Colon (tissue), 2 donors: ENCODE results near the gene POMGNT1.

ENCODE experiments used
- FAIRE-seq: peaks from 2 replicates; lab custom pipeline; 2012; peaks lifted over from hg19 to GRCh38; lab: Jason Lieb, UNC
- donor health status: control.
- donor health status: control.

POMGNT1 gene

DNA sequence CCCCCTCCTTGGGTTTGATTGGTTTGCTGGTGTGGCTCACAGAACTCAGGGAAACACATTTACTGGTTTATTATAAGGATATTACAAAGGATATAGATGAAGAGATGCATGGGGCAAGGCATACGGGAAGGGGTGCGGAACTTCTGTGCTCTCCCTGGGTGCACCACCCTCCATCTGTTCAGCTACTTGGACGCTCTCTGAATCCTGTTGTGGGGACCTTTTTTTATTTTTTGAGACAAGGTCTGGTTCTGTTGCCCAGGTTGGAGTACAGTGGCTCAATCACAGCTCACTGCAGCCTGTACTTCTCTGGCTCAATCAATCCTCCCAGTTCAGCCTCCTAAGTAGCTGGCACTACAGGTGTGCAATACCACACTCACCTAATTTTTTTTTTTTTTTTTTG, 12.3 kb upstream of the POMGNT1 start:
- FAIRE-seq = no peak

DNA sequence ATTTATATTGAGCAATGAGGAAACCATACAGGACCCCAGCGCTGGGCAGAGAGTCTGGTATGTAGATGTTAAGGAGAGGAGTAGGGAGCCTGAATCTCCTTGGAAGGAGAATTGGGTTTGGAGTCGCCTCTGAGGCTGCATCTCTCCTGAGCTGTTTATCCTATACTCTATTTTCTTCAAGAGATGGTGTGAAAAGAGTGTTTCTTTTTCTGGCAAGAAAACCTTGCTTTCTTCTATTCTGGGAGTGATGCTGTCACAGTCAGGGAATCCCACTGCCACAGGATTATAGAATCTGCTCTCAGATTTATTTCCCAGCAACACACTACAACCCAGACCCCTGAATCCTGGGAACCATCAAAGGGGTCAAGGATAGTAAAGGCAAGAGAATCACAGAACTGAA, 8.2 kb upstream of the POMGNT1 start:
- no peak for FAIRE-seq

DNA sequence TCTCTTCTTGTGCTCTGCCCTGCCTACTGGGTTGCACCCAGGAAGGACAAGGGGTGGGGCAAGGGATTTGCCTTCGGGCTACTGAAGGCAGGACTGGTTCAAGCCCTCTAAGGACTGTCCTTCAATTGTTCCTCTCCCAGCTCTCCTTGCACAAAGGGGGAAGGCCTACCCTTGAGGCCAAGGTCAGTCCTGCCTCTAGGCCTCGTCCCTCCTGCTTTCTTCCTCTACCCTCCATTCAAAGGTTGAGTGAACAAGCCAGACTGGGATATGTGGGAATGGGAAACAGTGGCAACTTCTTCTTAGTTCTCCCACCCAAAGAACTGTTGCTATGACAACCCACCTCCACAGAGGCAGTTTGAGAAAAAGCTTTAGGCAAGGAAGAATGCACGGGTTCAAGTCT, 7.6 kb upstream of the POMGNT1 start:
- no peak for FAIRE-seq

DNA sequence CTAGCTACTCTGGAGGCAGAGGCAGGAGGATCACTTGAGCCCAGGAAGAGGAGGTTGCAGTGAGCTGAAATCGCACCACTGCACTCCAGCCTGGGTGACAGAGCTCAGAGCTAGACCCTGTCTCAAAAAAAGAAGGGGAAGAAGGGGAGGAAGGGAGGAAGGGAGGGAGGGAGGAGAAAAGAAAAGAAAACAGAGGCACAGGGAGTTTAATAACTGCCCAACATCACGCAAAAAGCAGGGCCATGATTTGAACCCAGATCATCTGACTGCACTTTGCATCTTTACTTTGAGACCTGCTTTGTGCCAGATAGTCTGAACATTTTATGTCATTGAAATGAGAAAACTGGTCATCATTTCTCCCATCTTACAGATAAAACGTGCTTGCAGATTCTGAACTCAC, 6.9 kb upstream of the POMGNT1 start:
- no peak for FAIRE-seq

DNA sequence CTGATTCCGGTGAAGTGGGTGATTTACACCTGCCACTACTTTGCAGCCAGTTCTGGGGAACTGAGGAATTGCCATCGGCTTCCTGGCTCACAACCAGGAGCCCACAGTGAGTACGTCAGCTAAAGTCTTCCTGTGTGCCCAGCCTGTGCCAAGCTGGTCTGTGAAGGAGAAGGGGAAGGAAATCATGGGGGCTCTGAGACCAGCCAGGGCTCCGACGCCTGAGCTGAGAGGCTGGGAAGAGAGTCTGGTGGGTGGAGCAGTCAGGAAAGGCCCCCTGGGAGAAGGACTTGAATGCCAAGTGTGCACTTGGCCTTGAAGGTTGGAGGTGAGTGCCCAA, 6.1 kb upstream of the POMGNT1 start:
- FAIRE-seq = no peak

DNA sequence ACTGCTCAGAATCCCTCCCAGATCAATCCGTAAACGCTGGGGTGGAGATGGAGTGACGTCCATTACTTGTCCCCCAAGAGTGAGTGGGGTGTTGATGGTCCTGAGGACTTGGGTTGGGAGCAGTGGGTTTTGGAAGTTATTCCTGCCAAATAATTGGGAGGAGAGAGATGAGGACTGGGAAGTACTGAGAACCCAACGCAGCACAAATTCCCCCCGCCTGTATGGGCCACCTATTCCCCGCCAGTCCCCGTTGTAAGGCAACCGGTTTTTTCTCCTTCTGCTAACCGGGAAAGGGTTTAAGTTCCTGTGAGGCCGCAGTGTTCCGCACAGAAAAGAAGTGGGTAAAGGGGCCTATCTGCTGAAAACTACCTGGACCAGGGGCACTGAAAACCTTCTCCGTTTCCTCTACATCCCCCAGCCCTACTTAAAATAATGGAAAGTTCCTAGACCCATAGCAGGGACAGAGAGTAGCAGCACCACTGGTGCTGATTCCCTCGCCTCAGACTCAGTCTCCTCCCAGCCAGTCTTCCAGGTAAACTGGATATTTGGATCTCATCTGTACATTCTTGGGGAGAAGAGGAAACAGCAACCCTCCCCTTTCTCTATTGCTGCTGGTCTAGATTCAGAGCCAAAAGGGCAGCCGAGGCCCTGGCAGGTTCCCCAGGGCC, 5.6 kb upstream of the POMGNT1 start:
- FAIRE-seq = no peak

DNA sequence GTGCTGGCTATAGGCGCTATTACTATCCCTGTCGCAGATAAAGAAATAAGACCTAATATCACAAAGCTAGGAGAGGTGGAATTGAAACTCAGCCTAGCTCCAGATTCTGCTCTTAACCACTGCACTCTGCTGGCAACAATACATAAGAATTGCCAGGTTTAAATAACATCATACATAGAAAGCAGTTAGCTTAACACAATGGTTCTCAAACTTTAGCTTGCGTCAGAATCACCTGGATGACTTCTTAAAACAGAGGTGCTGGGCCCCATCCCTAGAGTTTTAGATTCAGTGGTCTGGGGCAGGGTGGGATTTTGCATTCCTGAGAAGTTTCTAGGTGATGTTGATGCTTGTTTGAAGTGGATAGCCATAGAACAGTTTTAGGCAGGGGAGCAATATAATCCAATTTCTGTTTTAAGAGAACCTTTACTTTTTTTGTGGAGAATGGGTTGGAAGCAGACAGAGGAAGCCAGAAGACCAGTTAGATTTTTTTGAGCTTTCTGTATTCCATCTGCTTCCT, 1.1 kb upstream of the POMGNT1 start:
- FAIRE-seq = no peak

DNA sequence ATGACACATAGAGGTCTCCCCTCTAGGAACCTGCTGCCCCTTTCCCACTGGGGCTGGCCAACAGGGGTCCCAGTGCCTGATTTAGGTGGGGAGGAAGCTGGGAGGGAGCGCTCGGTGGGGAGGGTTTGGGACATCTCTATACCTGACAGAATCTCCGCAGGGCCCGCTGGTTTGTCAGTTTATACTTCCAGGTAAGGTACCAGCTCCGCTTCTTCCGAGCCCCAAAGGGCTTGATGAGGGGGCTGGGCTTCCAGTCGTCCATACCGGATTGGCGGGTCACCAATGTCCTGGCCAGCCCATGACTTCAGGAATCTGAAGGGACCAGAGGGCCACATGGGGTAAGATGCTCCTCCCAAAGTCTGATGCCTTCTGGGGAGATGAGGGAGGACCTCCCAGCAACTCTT, 672 bp downstream of the POMGNT1 start:
- no peak for FAIRE-seq

DNA sequence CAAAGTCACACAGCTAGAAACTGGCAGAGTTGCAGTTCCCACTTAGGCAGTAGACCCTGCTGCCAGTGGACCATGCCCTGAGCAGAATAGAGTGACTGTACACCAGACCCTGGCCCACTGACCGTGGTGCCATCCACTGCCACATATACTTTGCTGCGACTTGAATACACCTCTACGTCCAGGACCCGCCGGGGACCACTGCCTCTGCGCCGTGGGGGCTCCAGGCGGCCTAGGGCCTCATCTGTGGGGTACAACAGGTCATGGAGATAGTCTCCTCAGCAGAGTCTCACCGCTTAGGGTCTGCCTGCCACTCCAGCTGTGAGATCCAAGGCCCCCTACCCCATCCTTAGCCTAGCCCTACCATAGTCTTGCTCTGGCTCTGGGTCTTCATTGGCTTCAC, 1.6 kb downstream of the POMGNT1 start:
- no peak for FAIRE-seq

DNA sequence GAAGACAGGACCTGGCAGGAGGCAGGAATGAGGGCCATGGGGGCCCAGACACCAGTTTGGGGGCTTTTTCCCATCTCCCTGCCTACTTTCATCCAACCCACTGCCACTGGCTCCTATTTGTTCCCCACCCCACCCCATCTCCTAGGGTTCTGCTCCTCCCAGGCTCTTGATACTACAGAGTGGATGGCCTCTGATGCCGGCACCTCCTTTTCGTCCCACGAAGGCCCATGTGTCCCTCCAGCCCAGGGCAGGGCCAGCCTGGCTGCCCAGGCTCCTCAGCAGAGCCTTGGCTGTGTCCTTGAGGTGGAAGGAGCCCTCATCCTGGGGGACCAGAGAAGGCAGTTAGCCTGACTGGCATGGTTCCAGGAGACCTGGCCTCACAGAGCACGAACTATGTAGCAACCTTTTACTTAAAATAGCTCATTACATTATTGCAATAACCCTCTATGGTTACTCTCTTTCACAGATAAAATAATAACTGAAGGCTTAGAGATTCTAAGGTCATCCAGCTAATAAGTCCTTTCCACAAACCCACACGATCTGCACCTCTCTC, 3.5 kb downstream of the POMGNT1 start:
- no peak for FAIRE-seq

DNA sequence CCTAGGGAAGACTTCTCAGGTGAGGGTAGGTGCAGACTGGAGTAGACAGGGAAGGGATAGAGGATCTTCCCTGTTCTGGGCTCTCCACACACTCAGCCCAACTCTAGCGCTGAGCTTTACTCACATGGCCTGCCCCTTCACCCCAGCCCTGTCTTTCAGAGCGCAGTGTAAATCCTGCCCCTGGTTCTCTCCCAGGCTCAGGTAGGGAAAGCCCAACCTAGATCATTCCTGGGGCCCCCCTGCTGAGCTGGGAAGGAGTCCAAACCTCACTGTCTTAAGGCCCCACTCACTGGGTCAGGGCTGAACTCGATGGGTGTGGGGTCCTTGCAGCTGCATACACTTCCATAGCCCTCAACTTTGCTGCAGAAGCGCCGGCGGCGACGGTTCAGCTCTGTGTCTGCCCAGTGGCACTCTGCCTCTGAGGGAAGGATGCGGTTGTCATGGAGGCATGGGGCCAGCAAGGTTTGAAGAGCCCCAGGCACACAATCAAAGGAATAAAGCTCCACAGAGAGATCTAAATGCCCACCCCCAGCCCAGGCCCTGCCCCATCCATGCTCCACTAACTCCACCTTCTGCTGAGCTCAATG, 4.2 kb downstream of the POMGNT1 start:
- no peak for FAIRE-seq

DNA sequence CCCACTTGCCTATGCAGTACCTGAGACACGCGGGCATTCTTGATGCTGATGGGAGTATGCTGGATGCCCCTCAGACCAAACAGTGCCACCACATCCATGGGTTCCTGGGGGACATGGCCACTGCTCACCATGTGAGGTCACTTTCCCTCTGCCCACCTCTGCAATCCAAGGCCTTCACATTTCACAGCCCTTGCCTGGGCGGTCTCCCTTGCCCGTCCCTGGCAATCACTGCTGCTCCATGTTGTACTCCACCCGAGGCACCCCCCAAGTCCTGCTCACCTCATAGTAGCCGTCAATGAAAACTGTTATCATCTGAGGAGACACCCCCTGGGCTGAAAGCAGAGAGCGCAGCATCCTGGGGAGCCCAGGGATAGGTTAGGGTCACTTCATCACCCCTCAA, 4.9 kb downstream of the POMGNT1 start:
- no peak for FAIRE-seq

DNA sequence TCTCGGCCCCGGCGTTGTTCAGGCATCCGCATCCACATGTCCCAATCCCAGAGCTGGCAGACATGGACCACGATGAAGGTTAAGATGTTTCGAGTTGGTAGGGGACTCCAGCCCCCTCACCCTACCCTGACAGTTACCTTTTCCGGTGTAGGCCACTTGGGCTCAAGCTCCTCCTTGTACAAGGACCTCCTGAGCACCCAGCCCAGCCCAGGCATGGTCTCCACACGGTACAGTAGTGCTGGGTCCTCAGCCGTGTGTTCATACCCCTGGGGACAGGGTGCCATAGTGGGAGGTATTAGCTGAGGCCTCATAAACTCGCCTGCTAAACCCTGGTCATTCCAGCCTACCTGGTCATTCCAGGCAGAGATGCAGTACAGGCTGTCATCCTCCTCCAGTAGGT, 6.1 kb downstream of the POMGNT1 start:
- no peak for FAIRE-seq

DNA sequence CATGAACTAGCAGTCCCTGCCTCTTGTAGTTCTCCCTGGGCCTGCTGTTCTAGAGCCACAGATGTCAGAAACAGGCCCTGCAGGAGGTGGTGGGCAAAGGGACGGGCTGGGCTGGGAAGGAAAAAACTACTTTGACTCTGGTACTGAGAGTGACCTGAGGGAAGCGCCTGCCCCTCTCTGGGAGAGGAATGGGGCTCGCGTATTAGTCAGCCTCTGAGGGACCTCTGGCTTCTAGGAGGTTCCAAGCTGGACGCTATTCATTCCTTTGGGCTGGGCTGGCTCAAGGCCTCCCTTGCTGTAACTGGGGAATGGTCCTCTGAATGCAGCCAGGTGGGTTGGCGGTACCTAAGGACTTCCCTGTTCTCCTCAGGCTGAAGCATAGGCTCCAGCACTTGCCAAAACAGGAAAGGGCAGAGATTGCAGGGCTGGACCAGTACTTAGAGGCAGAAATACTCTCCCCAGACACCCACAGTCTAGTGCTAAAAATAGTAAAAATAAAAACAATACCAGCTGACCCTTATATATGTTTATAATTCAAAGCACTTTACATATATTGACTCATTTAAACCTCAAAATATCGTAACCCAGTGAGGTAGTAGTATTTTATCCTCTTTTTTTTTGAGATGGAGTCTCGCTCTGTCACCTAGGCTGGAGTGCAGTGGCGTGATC, 7.1 kb downstream of the POMGNT1 start:
- no peak for FAIRE-seq

DNA sequence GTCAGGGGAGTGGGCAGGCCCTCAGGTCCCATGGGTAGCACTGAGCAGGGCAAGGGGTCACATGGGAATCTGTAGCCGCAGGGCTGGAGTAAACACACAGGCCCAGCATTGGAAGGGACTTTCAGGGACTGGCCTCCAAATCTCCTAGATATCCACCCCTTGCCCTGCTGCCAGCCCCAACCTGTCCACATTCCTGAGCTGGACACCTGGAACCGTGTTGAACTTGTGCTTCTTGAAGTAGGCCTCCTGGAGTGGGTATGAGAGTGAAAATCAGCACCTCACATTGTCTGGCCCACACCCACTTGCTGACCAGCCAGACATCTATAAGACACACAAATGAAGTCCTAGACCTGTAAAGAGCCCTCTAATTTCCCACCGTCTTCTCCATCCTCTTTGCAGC, 7.7 kb downstream of the POMGNT1 start:
- FAIRE-seq = no peak

DNA sequence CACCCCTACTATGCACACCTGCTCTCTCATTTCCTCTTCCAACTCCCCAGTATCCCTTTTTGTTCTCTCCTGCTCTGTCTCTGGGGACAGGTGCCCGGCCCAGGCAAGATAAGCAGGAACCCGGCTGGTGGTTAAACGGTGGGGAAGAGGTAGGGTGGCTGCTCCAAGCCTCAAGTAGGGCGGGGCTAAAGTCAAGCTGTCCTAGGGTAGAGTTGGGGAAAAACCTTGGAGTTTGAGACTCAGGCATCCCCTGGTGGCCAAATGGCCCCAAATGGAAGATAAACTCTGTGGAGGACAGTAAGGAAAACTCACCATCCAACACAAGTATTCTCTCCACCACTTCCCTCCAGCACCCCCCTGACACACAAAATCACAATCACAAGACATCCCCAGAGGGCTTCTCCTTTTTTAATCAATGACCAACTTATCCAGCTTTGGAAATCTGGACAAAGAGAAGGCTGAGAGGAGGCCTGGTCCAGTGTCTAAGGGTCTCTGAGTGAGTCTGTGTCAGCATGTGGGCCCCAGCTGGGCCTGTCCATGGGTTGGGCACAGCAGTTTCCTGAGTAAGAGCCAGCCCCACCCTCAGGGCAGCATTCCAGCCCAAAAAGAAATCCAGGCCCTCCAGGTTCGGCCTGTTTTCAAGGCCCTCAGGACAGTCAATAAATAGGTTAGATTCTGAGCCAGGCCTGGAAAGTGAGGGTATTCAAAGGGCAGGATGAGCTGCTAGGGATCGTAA, 9.8 kb downstream of the POMGNT1 start:
- no peak for FAIRE-seq

DNA sequence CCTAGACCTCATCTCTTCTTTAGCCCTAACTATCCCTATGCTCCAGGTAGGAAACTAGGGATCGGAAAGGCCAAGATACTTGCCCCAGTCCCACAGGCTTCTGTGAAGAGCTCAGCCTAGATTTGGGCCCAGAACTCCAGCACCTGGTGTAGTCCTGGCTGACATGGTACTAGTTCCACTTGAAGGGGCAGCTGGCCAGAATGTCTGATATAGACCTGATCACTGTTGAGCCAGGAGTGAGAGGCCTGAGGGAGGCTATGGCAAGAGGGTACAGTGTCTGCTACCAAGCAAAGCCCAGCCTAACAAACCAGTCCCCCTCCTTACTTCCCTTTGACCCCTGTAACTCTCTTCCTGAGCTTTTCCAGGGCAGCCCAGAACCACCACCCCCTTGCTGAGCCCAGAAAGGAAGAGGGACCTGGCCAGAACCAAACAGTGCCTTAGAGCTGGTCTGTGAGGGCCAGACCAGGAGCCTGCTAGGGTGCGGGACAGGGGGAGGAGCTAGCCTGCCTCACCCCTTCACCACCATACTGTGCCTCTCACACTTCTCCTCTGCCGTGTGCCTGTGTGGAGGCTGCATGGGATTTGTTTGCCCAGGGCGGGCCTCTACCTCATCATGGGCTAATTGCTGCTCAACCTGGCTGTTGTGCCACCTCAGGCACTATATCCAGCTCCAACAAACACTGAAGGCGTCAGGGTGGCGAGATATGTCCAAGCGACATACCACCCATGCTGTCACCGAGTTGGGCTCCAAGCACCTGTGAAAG, 10.9 kb downstream of the POMGNT1 start:
- no peak for FAIRE-seq

DNA sequence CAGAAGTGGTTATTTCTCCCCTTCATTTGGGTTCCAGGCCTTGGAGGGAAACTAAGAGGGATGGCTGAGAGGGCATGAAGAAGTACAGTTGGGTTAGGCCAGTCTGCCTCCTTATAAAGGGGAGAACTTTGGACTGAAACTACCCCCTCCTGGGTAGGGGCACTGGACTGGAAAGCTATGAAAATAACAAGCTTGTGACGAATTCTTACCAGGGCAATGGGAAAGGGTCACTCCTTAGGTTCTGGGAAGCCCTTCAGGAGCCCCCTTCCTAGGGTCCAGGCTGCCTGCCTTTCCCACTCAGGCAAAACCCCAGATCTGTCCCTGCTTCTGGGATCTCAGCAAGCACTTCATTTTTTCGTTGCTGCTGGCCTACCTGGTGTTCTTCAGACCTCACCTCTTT, 12.2 kb downstream of the POMGNT1 start:
- FAIRE-seq = no peak

DNA sequence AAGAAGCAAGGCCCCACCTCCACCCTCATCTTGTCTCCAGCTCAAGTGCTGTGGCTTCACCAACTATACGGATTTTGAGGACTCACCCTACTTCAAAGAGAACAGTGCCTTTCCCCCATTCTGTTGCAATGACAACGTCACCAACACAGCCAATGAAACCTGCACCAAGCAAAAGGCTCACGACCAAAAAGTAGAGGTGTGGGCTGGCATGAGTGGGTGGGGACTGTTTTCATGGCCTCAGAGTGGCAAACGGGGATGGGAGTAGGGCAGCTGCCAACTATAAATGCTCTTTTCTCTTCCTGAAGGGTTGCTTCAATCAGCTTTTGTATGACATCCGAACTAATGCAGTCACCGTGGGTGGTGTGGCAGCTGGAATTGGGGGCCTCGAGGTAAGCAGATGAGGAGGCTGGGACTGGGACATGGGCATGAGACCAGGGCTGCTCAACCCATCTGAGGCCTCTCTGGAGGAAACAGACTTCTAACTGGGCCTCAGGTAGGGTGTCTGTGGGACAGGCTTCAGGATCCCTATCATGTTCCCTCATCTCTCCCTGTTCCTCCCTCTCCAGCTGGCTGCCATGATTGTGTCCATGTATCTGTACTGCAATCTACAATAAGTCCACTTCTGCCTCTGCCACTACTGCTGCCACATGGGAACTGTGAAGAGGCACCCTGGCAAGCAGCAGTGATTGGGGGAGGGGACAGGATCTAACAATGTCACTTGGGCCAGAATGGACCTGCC, 13.1 kb downstream of the POMGNT1 start:
- no peak for FAIRE-seq

DNA sequence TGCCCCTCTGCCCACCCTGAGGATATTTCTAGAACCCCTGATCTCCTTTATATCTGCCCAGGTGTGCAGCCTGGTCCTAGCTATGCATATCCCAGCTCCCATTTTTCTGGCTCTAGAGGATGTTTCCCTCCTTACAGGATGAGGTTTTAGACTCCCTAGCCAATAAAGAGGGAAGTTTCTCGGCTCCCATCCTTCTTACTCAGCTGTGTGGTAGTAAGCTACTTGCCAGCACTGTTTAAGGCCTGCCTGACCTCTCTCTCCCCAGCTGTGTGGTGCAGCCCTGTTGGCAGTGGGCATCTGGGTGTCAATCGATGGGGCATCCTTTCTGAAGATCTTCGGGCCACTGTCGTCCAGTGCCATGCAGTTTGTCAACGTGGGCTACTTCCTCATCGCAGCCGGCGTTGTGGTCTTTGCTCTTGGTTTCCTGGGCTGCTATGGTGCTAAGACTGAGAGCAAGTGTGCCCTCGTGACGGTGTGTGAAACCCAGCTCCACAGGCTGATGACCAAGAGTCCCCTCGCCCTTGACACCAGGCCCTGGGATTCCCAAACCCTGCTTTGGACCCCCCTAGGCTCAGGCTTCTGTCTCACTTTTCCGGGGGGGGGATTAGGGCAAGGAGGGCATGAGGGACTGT, 14.2 kb downstream of the POMGNT1 start:
- no peak for FAIRE-seq
